Measurements from ENCODE around the gene RRP9. TPM values are rescaled to one million over a fixed set of nuclear protein-coding genes. Genes with fewer than 3 reads are reported as not detected.

RRP9 gene
- polyA plus RNA-seq, 1 donor from 2014 or later: 26.8 TPM

- Histone ChIP-seq H3K4me2 (ENCODE audit: low read length) (no peak overlapping the region), H4K20me1 (ENCODE audit: insufficient read depth) (no peaks in the 10 kb centered on the region), H3F3A (ENCODE audit: insufficient read depth, low read length, poor library complexity, severe bottlenecking) (no peaks in the 10 kb centered on the region), H3K79me2 (replicated peaks; ENCODE audit: insufficient read depth, low read length) (no peaks in the 10 kb centered on the region), H3K9me3 (ENCODE audit: low read length) (no peaks in the 10 kb centered on the region), H2AFZ (ENCODE audit: low read depth, low read length) (no peak overlapping the region), H3K27ac (ENCODE audit: low read length) (no peak overlapping the region), H3K9ac (ENCODE audit: low read length) (no peak overlapping the region), H3K27me3 (ENCODE audit: insufficient read depth, low read depth, low read length) (no peaks in the 10 kb centered on the region), H3K4me3 (ENCODE audit: low read length) (no peak overlapping the region), H3K9me2 (ENCODE audit: insufficient read depth, low read length) (no peaks in the 10 kb centered on the region), H3K36me3 (ENCODE audit: insufficient read depth, low read length) (no peaks in the 10 kb centered on the region)
- TF ChIP-seq SMC3 (conservative IDR thresholded peaks at IDR 0.05; ENCODE audit: poor library complexity): no peak
- no peak for TF ChIP-seq REST (IDR thresholded peaks at IDR 0.05; ENCODE audit: borderline replicate concordance)
- TF ChIP-seq MXI1 (conservative IDR thresholded peaks at IDR 0.05; ENCODE audit: poor library complexity, severe bottlenecking): no peak
- no peak for TF ChIP-seq EP300 (conservative IDR thresholded peaks at IDR 0.05; ENCODE audit: poor library complexity, severe bottlenecking)
Measured at GRCh38 chr3:51886447-51886846, 55.3 kb downstream of the RRP9 start.

Small RNA genes lying within 50 kb of the gene (small RNA-seq; reads per million reads assigned to genes)
- gene AC115284.1: 0 reads per million in 3 experiments

Other genes with a start within 250 kb of the RRP9 start
- gene GRM2, start 234.8 kb downstream of the RRP9 start, polyA plus RNA-seq: 9.1 and 11.6 TPM in 2 replicates
- gene IQCF6, start 162.7 kb downstream of the RRP9 start, polyA plus RNA-seq: not detected in 2 replicates
- not detected in 2 replicates for gene IQCF2, start 80.3 kb downstream of the RRP9 start, polyA plus RNA-seq
- gene IQCF5, start 66.3 kb downstream of the RRP9 start, polyA plus RNA-seq: not detected in 2 replicates
- not detected in 2 replicates for gene IQCF1, start 38.6 kb downstream of the RRP9 start, polyA plus RNA-seq
- gene PARP3, start 459 bp upstream of the RRP9 start, polyA plus RNA-seq: 5.3 and 5.6 TPM in 2 replicates
- not detected in 2 replicates for gene GPR62, start 13.5 kb upstream of the RRP9 start, polyA plus RNA-seq
- 251 and 327 TPM in 2 replicates for gene PCBP4, start 25.6 kb upstream of the RRP9 start, polyA plus RNA-seq
- gene ABHD14B, start 32.1 kb upstream of the RRP9 start, polyA plus RNA-seq: 0.50 and 0.81 TPM in 2 replicates
- 57.8 and 75.8 TPM in 2 replicates for gene ABHD14A, start 33.2 kb upstream of the RRP9 start, polyA plus RNA-seq
- 14.4 and 17.9 TPM in 2 replicates for gene ACY1, start 41.6 kb upstream of the RRP9 start, polyA plus RNA-seq
- gene RPL29, start 54.0 kb upstream of the RRP9 start, polyA plus RNA-seq: 846 and 977 TPM in 2 replicates
- gene DUSP7, start 114.7 kb upstream of the RRP9 start, polyA plus RNA-seq: 8.5 and 9.3 TPM in 2 replicates
- 0.96 and 1.3 TPM in 2 replicates for gene POC1A, start 212.5 kb upstream of the RRP9 start, polyA plus RNA-seq